Natural killer cell (primary cell): Measurements from ENCODE around the gene PRAC2. TPM values are rescaled to one million over a fixed set of nuclear protein-coding genes. Genes with fewer than 3 reads are reported as not detected.
A peak's percentile ranks its signal among the peaks of the same experiment; 100 is the strongest.

Experiments
- ATAC-seq, 3 donors: fragments of 150-1000 bp in 2 of 3; fragments of 200-7000 bp in 1 of 3; cut with Tn5 transposase; 1 replicate in 1 of 3; 2 replicates in 2 of 3; pipeline ENCODE4 v1.10.0; 2021; ENCODE audit warnings: mild to moderate bottlenecking in 2 of 3, moderate library complexity in 2 of 3
- DNase-seq, 2 donors: peaks; one replicate each; pipeline versions ENCODE4 v3.0.0 to v3.0.0-alpha.2; 2013 to 2021; ENCODE audit warnings: mixed read lengths in 1 of 2
- H3K27ac ChIP-seq: one replicate; pipeline ENCODE4 v1.5.1; 2013; ENCODE audit warnings: mild to moderate bottlenecking, low read length
- H3K27me3 ChIP-seq: one replicate; pipeline ENCODE4 v1.6.1; 2013; ENCODE audit warnings: low read length; ENCODE audit not compliant: control insufficient read depth, insufficient read depth
- H3K36me3 ChIP-seq: one replicate; pipeline ENCODE4 v1.6.1; 2013; ENCODE audit warnings: low read length; ENCODE audit not compliant: control insufficient read depth, insufficient read depth
- H3K4me1 ChIP-seq: one replicate; pipeline ENCODE4 v1.6.1; 2013; ENCODE audit warnings: low read length; ENCODE audit not compliant: control insufficient read depth, insufficient read depth
- H3K4me3 ChIP-seq: one replicate; pipeline ENCODE4 v1.5.1; 2013; ENCODE audit warnings: low read length
- H3K9me3 ChIP-seq: one replicate; pipeline ENCODE4 v1.6.1; 2013; ENCODE audit warnings: low read length; ENCODE audit not compliant: control insufficient read depth, insufficient read depth
- H3K27ac Mint-ChIP-seq, 2 donors: one replicate each; pipeline ENCODE4 v1.8.0; 2022; ENCODE audit warnings: mild to moderate bottlenecking in 2 of 2, mixed read lengths in 2 of 2, moderate library complexity in 1 of 2
- H3K27me3 Mint-ChIP-seq, 2 donors: one replicate each; pipeline ENCODE4 v1.8.0; 2022; ENCODE audit warnings: low read depth in 2 of 2, mixed read lengths in 2 of 2
- H3K36me3 Mint-ChIP-seq: one replicate; pipeline ENCODE4 v1.8.0; 2022; ENCODE audit warnings: mixed read lengths
- H3K4me1 Mint-ChIP-seq, 2 donors: one replicate each; pipeline ENCODE4 v1.8.0; 2022; ENCODE audit warnings: mixed read lengths in 2 of 2
- H3K4me3 Mint-ChIP-seq: one replicate; pipeline ENCODE4 v1.8.0; 2022; ENCODE audit warnings: mild to moderate bottlenecking, moderate library complexity, mixed read lengths
- H3K9me3 Mint-ChIP-seq, 2 donors: one replicate each; pipeline ENCODE4 v1.8.0; 2022; ENCODE audit warnings: mixed read lengths in 2 of 2
- CTCF ChIP-seq: fragments of 200-600 bp; IDR thresholded peaks from one replicate; pipeline ENCODE4 v1.8.0; 2022; ENCODE audit warnings: antibody characterized with exemption
- WGBS: methylation state at CpG from one replicate; pipeline ENCODE4 v1.1.7; 2013; ENCODE audit warnings: missing lambda C conversion rate; ENCODE audit not compliant: insufficient coverage; 5-methylcytosine and 5-hydroxymethylcytosine counted together
- intact Hi-C: fragments of 100-400 bp; cut with micrococcal nuclease; formaldehyde crosslinking; loops from one replicate; pipeline ENCODE4 v1.14.2; 2022
- total RNA-seq, 4 donors: library from RNA; stranded (reverse); fragments of 120-200 nt in 1 of 4; gene quantifications; one replicate each; pipeline versions ENCODE4 v1.2.3 to v1.2.4, GENCODE V29; 2013 to 2022

PRAC2 gene
- total RNA-seq, 3 donors from 2014 or later (not counting 1 experiment from before 2014, with no cell fraction given) = not detected

- H3K4me1 ChIP-seq = peaks cover 23% of the 10 kb centered on the region
- H3K9me3 ChIP-seq = no peaks in the 10 kb centered on the region
- H3K36me3 Mint-ChIP-seq = no peaks in the 10 kb centered on the region
- no peaks in the 10 kb centered on the region for H3K36me3 ChIP-seq
- no peaks in the 10 kb centered on the region for H3K9me3 Mint-ChIP-seq
- no peak for DNase-seq
- peaks cover 82% of the 10 kb centered on the region for H3K27me3 ChIP-seq
- WGBS = 54% methylated on average over 3 of the region's 3 CpGs
- ATAC-seq = no peak
- peaks cover 16 to 26% of the 10 kb centered on the region in 2 donors for H3K4me1 Mint-ChIP-seq
- intact Hi-C loops = no loop called here
- H3K27ac Mint-ChIP-seq = peak overlapping the region in 1 of 2 donors; percentile 12
- H3K4me3 ChIP-seq = no peak overlapping the region
- H3K27ac ChIP-seq = no peak overlapping the region
- peaks cover 80 to 94% of the 10 kb centered on the region in 2 donors for H3K27me3 Mint-ChIP-seq
- no peak for TF ChIP-seq CTCF
- H3K4me3 Mint-ChIP-seq = peak overlapping the region; percentile 40
Observed at GRCh38 chr17:48730240-48730550, 7.2 kb downstream of the PRAC2 start.

GRCh38 chr17:48731355-48731754, 8.4 kb downstream of the PRAC2 start:
- Histone ChIP-seq H3K9me3 (no peaks in the 10 kb centered on the region), H3K36me3 (no peaks in the 10 kb centered on the region), H3K27ac (no peak overlapping the region), H3K4me3 (no peak overlapping the region), H3K4me1 (peaks cover 18% of the 10 kb centered on the region), H3K27me3 (peaks cover 78% of the 10 kb centered on the region)
- H3K27me3 Mint-ChIP-seq = peaks cover 81 to 94% of the 10 kb centered on the region in 2 donors
- H3K4me1 Mint-ChIP-seq = peaks cover 14 to 24% of the 10 kb centered on the region in 2 donors
- no peak for DNase-seq
- no peak overlapping the region for H3K4me3 Mint-ChIP-seq
- intact Hi-C loops = no loop called here
- ATAC-seq = no peak
- no peak for TF ChIP-seq CTCF
- H3K36me3 Mint-ChIP-seq = no peaks in the 10 kb centered on the region
- no peak overlapping the region for H3K27ac Mint-ChIP-seq
- no peaks in the 10 kb centered on the region for H3K9me3 Mint-ChIP-seq

- no peaks in the 10 kb centered on the region for H3K9me3 ChIP-seq
- no peak for TF ChIP-seq CTCF
- H3K27ac ChIP-seq = no peak overlapping the region
- intact Hi-C loops = no loop called here
- ATAC-seq (no peak), DNase-seq (no peak)
- Mint-ChIP-seq H3K36me3 (no peaks in the 10 kb centered on the region), H3K9me3 (no peaks in the 10 kb centered on the region), H3K27me3 (peaks cover 80 to 94% of the 10 kb centered on the region in 2 donors), H3K4me1 (peaks cover 14 to 23% of the 10 kb centered on the region in 2 donors), H3K27ac (no peak overlapping the region), H3K4me3 (no peak overlapping the region)
- H3K4me1 ChIP-seq = peaks cover 18% of the 10 kb centered on the region
- H3K27me3 ChIP-seq = peaks cover 68% of the 10 kb centered on the region
- WGBS = 6% methylated on average over 50 of the region's 50 CpGs
- H3K36me3 ChIP-seq = no peaks in the 10 kb centered on the region
- H3K4me3 ChIP-seq = no peak overlapping the region
Observed at GRCh38 chr17:48732688-48733629, 10.0 kb downstream of the PRAC2 start.
